Activated CD8-positive, alpha-beta memory T cell treated with anti-CD3 and anti-CD28 coated beads, Interleukin-2, amount 50 U/mL, for 4 hours (primary cell): Measurements from ENCODE around the gene MBTD1.
"Not testable (repeated sequence)": the region's sequence is repeated elsewhere in the genome, so short reads cannot be mapped to it uniquely, and the experiment has no call there.

Source experiments
- DNase-seq: peaks from one replicate; pipeline ENCODE4 v3.0.0-alpha.2; 2020

The MBTD1 gene

DNA sequence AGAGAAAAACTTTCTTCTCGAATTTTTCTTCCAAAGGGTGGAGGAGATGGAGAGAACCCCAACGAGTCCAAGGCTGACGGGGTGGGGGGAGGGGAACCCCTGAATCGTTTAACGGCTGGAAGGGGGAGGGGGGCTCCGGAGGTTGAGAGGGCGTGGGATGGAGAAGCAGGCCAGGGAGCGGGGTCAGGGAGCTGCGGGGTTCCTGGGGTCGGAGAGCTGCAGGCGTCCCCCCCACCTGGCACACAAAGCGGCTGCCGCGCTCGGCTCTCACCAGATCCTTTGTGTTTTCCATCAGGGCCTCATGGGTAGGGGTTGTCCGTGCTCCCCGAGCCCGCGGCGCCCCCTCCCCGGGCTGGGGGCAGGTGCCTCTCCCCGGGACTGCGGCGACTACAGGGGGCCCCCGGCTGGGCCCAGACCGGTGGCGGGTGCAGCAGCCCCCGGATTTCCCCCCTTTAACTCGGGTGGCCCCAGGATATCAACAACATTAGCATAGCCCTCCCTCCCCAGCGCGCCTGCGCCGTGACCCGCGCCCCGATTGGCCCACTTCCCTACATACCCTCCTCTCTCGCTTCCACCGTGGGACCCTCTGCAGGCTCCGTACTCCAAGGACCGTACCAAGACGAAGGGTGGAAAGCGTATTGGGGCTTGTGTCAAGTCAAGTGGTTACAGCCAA, at the start of gene MBTD1:
Gene MBTD1 (minus strand): TSS at position 486 of the 673 bp plus-strand sequence. CDS start 34,888 bp downstream, outside the sequence.
- DNase-seq: peak; percentile 92

GRCh38 chr17:51305182-51305581, 45.3 kb upstream of the MBTD1 start:
- no peak for DNase-seq

DNA sequence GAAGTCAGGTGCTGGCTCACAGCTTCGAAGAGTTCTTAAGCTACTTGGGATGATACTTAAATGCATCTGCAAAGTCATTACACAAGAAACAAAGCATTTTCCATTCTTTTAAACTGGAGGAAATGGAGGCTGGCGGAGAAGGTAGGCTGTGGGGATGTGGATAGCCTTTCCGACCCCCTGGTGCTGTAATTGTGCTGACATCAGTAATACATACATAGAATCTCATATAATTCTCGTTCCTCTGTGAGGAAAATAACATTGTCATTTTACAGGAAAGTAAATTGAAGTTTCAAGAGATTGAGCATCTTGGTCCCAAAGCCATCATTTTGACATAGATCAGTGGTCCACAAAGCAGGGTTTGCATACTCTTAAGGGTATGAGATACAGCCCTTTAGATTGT, 40.0 kb upstream of the MBTD1 start:
- DNase-seq: no peak

- no peak for DNase-seq
Measured at GRCh38 chr17:51298508-51299371, 38.9 kb upstream of the MBTD1 start.

GRCh38 chr17:51294338-51294737, 34.5 kb upstream of the MBTD1 start:
- not testable (repeated sequence) for DNase-seq

DNA sequence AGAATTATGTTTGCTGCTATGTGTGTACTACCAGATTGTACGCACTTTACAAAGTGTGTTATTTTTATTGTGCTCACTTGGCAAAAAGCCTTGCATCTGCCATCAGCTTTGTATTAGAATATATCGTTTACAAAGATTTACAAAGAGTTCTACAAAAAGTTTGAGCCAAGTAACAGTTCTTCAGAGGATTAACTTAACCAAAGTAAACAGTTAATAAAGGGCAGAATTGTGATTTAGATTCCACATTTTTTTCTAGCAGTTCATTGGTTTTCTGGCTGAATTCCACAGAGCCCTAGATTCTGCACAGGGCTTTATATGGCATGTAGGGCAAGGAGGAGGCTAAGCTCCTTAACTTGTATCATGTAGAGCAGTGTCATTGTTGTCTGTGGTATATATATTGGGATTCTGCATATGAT, 29.9 kb upstream of the MBTD1 start:
- no peak for DNase-seq

GRCh38 chr17:51287412-51287811, 27.6 kb upstream of the MBTD1 start:
- DNase-seq: no peak

GRCh38 chr17:51279183-51279582, 19.3 kb upstream of the MBTD1 start:
- DNase-seq: no peak

GRCh38 chr17:51275381-51275780, 15.5 kb upstream of the MBTD1 start:
- DNase-seq: no peak

- DNase-seq: no peak
Measured at GRCh38 chr17:51272812-51273211, 13.0 kb upstream of the MBTD1 start.

- no peak for DNase-seq
Measured at GRCh38 chr17:51270636-51271035, 10.8 kb upstream of the MBTD1 start.

GRCh38 chr17:51269991-51270390, 10.1 kb upstream of the MBTD1 start:
- DNase-seq: no peak

GRCh38 chr17:51264466-51264865, 4.6 kb upstream of the MBTD1 start:
- not testable (repeated sequence) for DNase-seq

GRCh38 chr17:51263006-51263405, 3.2 kb upstream of the MBTD1 start:
- no peak for DNase-seq

- DNase-seq: no peak
Measured at GRCh38 chr17:51261024-51261963, 1.4 kb upstream of the MBTD1 start.

DNA sequence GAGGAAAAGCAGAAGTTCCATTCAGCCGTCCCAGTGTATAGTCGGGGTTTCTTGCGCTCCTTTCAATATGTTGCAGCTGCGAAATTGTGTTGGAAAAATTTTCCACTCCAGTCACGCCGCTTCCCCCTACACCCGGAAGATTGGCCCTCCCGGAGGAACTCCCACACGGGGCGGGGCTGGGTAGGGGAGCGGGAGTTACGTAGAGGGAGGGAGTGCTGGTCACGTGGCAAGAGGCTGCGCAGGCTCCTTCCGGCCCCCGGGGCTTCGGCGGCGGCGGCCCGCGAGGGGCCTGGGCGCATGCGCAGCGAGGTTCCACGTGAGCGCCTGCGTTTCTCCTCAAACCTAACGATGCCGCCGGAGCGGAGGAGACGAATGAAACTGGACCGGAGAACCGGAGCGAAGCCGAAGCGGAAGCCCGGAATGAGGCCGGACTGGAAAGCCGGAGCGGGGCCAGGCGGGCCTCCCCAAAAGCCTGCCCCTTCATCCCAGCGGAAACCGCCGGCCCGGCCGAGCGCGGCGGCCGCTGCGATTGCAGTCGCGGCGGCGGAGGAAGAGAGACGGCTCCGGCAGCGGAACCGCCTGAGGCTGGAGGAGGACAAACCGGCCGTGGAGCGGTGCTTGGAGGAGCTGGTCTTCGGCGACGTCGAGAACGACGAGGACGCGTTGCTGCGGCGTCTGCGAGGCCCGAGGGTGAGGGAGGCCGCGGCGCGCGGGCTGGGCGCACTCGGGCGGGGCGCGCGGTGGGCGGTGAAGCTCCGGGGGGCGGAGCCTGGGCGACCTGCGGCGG, 581 bp upstream of the MBTD1 start, which contains the start of gene UTP18:
Gene UTP18 (plus strand): TSS at position 310 of the 787 bp plus-strand sequence. CDS start 39 bp downstream, at position 349.
- DNase-seq: peak; percentile 96

DNA sequence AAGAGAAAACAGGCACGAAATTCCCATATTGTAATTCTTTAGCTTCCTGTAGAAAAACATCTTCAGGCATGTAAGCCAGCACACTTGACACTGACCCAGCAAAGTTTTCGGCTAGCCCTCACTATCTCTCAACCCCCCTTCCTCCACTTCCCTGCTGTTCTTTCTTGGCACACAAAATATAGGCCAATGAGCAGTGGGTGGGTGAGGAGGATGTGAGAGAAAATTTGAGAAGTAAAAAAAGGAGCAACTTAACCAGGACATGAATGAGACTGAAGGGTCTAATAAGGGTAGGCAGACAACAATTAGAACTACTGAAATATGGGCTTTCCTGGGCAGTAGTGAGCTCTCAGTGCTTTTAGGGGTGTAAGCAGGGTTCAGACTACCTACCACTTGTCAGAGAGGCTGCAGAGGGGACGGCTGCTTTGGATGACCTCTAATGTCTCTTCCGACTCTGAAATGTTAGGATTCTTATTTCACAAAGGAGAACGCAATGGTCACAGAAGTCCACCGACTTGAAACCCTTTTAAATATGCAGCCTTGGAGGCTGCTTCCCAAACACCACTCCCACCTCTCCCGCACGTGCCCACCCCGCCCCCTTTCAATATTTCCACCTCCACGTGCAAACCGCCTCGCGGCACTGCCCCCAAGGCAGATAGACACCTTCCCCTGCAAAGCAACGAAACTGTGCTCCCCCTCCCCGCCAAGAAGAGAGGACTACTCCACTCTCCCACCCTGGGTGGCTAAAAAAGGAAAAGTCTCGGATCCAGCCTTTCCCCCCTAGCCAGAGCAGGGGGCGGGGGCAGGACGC, 889 bp downstream of the MBTD1 start:
- DNase-seq: peak; percentile 22

DNA sequence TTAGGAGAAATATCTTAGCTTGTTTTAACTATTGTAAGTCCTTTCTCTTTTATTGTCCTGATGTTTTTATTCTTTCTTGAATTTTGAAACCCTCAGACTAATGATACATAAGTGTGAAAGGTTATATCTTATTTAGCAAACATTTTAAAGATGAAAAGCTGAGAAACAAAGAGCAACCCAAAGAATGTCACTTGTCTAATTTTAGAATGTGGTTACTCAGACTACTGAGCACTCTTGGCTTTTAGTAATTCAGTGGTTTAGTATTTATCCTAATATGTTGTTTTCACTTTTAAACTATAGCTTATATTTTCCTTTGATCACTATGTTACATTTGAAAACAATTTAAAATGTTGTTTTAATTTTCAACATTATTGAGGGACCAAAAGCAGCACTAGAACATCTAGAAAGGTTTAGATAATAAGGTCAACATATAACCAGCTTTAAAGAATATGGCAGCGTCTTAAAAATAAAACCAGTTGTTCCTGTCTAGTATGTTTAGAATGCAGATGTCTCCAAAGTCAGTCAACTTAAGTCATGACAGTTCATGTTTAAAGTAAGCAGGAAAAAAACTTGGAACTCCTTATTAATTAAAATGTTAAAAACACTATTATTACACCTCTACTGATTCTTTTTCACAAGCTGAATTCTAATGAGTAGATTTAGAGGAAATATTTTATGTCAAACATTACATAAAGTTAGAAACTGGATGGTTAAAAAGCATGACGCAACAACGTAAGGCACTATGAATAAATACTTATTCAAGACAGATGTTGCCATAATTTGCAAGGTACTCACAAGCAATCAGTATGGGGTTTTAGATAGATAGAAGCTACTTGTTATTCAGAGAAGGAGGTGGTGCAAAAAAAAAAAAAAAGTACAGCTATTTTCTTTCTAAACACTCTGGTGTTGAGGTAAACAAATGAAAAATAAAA, 2.4 kb downstream of the MBTD1 start:
- DNase-seq: no peak

- no peak for DNase-seq
Measured at GRCh38 chr17:51256101-51256500, 3.7 kb downstream of the MBTD1 start.

- no peak for DNase-seq
Measured at GRCh38 chr17:51255673-51256072, 4.2 kb downstream of the MBTD1 start.
